ENCODE measurements around the gene S1PR5. TPM values are rescaled to one million over a fixed set of nuclear protein-coding genes. Genes with fewer than 3 reads are reported as not detected.

The S1PR5 gene
- total and polyA plus RNA-seq, 2 of the 8 experiments (the other 6 are each of a cell fraction or from before 2014, with no cell fraction given): 2.4 to 8.6 TPM

- TF ChIP-seq CTCF (IDR thresholded peaks at IDR 0.05; ENCODE audit: control extremely low read depth in 1 of 3, insufficient read depth in 1 of 3, low read depth in 1 of 3, low read length in 3 of 3) (no peak), JUN (IDR thresholded peaks at IDR 0.05; ENCODE audit: low read depth, low read length) (no peak)
These were observed 49.1 kb upstream of the S1PR5 start (continued) for GRCh38 chr19:10566408-10566657.

Measured in H1 (cell line).